IMR-90 (cell line): Measurements from ENCODE around the gene DMRTC2. TPM values are rescaled to one million over a fixed set of nuclear protein-coding genes. Genes with fewer than 3 reads are reported as not detected.

Experiments used
- ATAC-seq: fragments of 200-7000 bp; cut with Tn5 transposase; 2 replicates; pipeline ENCODE4 v1.9.1; 2020; ENCODE audit warnings: low read depth, mild to moderate bottlenecking, moderate library complexity
- BruUV-seq: library from RNA; stranded (reverse); fragments of 400-500 nt; replicated peaks from 2 replicates; lab custom pipeline; 2021; lab: Mats Ljungman, UMichigan
- CTCF ChIA-PET: fragments of 300-600 bp; formaldehyde crosslinking; extraction: SDS; loops from one replicate; lab custom pipeline; 2021; ENCODE audit warnings: antibody characterized with exemption; lab: Yijun Ruan, JAX
- POLR2A ChIA-PET: fragments of 300-600 bp; sonication (Branson Sonifier 250); formaldehyde crosslinking; loops from one replicate; lab custom pipeline; 2022; ENCODE audit warnings: antibody characterized with exemption; ENCODE audit not compliant: unreplicated experiment; lab: Charles Lee
- DNase-seq: peaks from one replicate; pipeline ENCODE4 v3.0.0; 2013
- H2AFZ ChIP-seq: replicated peaks from 2 replicates; pipeline ENCODE3; 2013; ENCODE audit warnings: low read length, mild to moderate bottlenecking; ENCODE audit not compliant: poor library complexity
- H2AK5ac ChIP-seq: 2 replicates; pipeline ENCODE4 v1.6.1; 2013; ENCODE audit warnings: low read depth, low read length, inconsistent platforms
- H2AK9ac ChIP-seq: replicated peaks from 2 replicates; pipeline ENCODE3; 2013; ENCODE audit warnings: mild to moderate bottlenecking, low read depth, low read length, moderate library complexity; ENCODE audit not compliant: poor library complexity
- H2BK120ac ChIP-seq: 2 replicates; pipeline ENCODE4 v1.6.1; 2013; ENCODE audit warnings: low read depth, low read length, inconsistent platforms
- H2BK15ac ChIP-seq: 3 replicates; pipeline ENCODE4 v1.6.1; 2013; ENCODE audit warnings: low read depth, low read length, inconsistent platforms
- H2BK20ac ChIP-seq: 2 replicates; pipeline ENCODE4 v1.6.1; 2013; ENCODE audit warnings: low read depth, mild to moderate bottlenecking, inconsistent platforms, low read length, moderate library complexity
- H2BK5ac ChIP-seq: 2 replicates; pipeline ENCODE4 v1.6.1; 2013; ENCODE audit warnings: mild to moderate bottlenecking, low read depth, low read length, inconsistent platforms; ENCODE audit not compliant: poor library complexity, severe bottlenecking
- H3K14ac ChIP-seq: replicated peaks from 2 replicates; pipeline ENCODE4 v1.6.1; 2013; ENCODE audit warnings: low read depth, low read length, inconsistent platforms
- H3K18ac ChIP-seq: 2 replicates; pipeline ENCODE4 v1.6.1; 2013; ENCODE audit warnings: low read depth, low read length, control low read depth
- H3K23ac ChIP-seq: 2 replicates; pipeline ENCODE4 v1.6.1; 2013; ENCODE audit warnings: low read depth, low read length, inconsistent platforms
- H3K27ac ChIP-seq: 2 replicates; pipeline ENCODE4 v1.5.1; 2013; ENCODE audit warnings: mild to moderate bottlenecking, control low read depth, low read length; ENCODE audit not compliant: insufficient read depth
- H3K27me3 ChIP-seq: 2 replicates; pipeline ENCODE4 v1.6.1; 2013; ENCODE audit warnings: low read length; ENCODE audit not compliant: control insufficient read depth, insufficient read depth
- H3K36me3 ChIP-seq: 2 replicates; pipeline ENCODE4 v1.6.1; 2013; ENCODE audit warnings: low read length, mixed read lengths; ENCODE audit not compliant: control insufficient read depth, insufficient read depth
- H3K4ac ChIP-seq: 2 replicates; pipeline ENCODE4 v1.6.1; 2013; ENCODE audit warnings: low read depth, low read length, inconsistent platforms
- H3K4me1 ChIP-seq: 2 replicates; pipeline ENCODE4 v1.6.1; 2013; ENCODE audit warnings: low read length, mixed read lengths; ENCODE audit not compliant: control insufficient read depth, insufficient read depth
- H3K4me2 ChIP-seq: 2 replicates; pipeline ENCODE4 v1.6.1; 2013; ENCODE audit warnings: low read depth, mild to moderate bottlenecking, control low read depth, low read length, moderate library complexity
- H3K4me3 ChIP-seq: 2 replicates; pipeline ENCODE4 v1.5.1; 2013; ENCODE audit warnings: low read depth, mild to moderate bottlenecking, control low read depth, low read length, moderate library complexity; ENCODE audit not compliant: insufficient read depth
- H3K56ac ChIP-seq: 2 replicates; pipeline ENCODE4 v1.6.1; 2013; ENCODE audit warnings: low read length, inconsistent platforms; ENCODE audit not compliant: insufficient read depth; ENCODE audit errors: extremely low read depth
- H3K79me1 ChIP-seq, 2 experiments: 2 replicates each; pipeline ENCODE4 v1.6.1; 2013; ENCODE audit warnings: low read length in 2 of 2, inconsistent platforms in 1 of 2, low read depth in 1 of 2
- H3K9ac ChIP-seq: 2 replicates; pipeline ENCODE4 v1.6.1; 2013; ENCODE audit warnings: low read depth, low read length, control low read depth
- H3K9me1 ChIP-seq: 2 replicates; pipeline ENCODE4 v1.6.1; 2013; ENCODE audit warnings: low read length, inconsistent platforms; ENCODE audit not compliant: insufficient read depth
- H3K9me3 ChIP-seq: 2 replicates; pipeline ENCODE4 v1.6.1; 2013; ENCODE audit warnings: low read length; ENCODE audit not compliant: control insufficient read depth, insufficient read depth
- H4K20me1 ChIP-seq: 2 replicates; pipeline ENCODE4 v1.6.1; 2013; ENCODE audit warnings: low read length, inconsistent platforms; ENCODE audit not compliant: insufficient read depth
- H4K5ac ChIP-seq: 2 replicates; pipeline ENCODE4 v1.6.1; 2013; ENCODE audit warnings: mild to moderate bottlenecking, low read depth, low read length, control low read depth
- H4K8ac ChIP-seq, 2 experiments: 2 replicates each; pipeline ENCODE4 v1.6.1; 2013; ENCODE audit warnings: low read depth in 2 of 2, low read length in 2 of 2, control low read depth in 1 of 2, inconsistent platforms in 1 of 2
- H4K91ac ChIP-seq: 2 replicates; pipeline ENCODE4 v1.6.1; 2013; ENCODE audit warnings: low read depth, low read length, inconsistent platforms; ENCODE audit not compliant: insufficient read depth
- BHLHE40 ChIP-seq: fragments of 150-350 bp; IDR thresholded peaks from 2 replicates; pipeline ENCODE4 v1.6.1; 2016; ENCODE audit warnings: mild to moderate bottlenecking, low read depth, low read length
- CEBPB ChIP-seq: IDR thresholded peaks from 2 replicates; pipeline ENCODE4 v1.6.1; 2012; ENCODE audit warnings: low read depth, low read length, improper control_type of control experiment
- CHD1 ChIP-seq: IDR thresholded peaks from 2 replicates; pipeline ENCODE4 v1.6.1; 2012; ENCODE audit warnings: low read depth, low read length, improper control_type of control experiment
- FOS ChIP-seq: fragments of 150-350 bp; IDR thresholded peaks from 2 replicates; pipeline ENCODE4 v1.6.1; 2016; ENCODE audit warnings: low read depth, low read length
- MAFK ChIP-seq: IDR thresholded peaks from 2 replicates; pipeline ENCODE4 v1.6.1; 2012; ENCODE audit warnings: low read depth, low read length, improper control_type of control experiment
- MAZ ChIP-seq: IDR thresholded peaks from 2 replicates; pipeline ENCODE4 v1.6.1; 2012; ENCODE audit warnings: low read depth, mild to moderate bottlenecking, low read length, improper control_type of control experiment, moderate library complexity, borderline replicate concordance
- MXI1 ChIP-seq: IDR thresholded peaks from 2 replicates; pipeline ENCODE4 v1.6.1; 2012; ENCODE audit warnings: low read depth, mild to moderate bottlenecking, low read length, moderate library complexity, borderline replicate concordance
- NFE2L2 ChIP-seq: fragments of 150-350 bp; IDR thresholded peaks from 2 replicates; pipeline ENCODE4 v1.6.1; 2016; ENCODE audit warnings: low read depth, mild to moderate bottlenecking, low read length
- POLR2A ChIP-seq: IDR thresholded peaks from 2 replicates; pipeline ENCODE4 v1.6.1; 2012; ENCODE audit warnings: mild to moderate bottlenecking, low read depth, low read length
- RAD21 ChIP-seq: IDR thresholded peaks from 2 replicates; pipeline ENCODE4 v1.6.1; 2012; ENCODE audit warnings: low read length, improper control_type of control experiment
- RFX5 ChIP-seq: IDR thresholded peaks from 2 replicates; pipeline ENCODE4 v1.8.0; 2012; ENCODE audit warnings: low read depth, mild to moderate bottlenecking, low read length, moderate library complexity
- SMC3 ChIP-seq: fragments of 150-350 bp; IDR thresholded peaks from 2 replicates; pipeline ENCODE4 v1.6.1; 2016; ENCODE audit warnings: low read depth, mild to moderate bottlenecking, antibody characterized with exemption, low read length, moderate library complexity
- WGBS, 2 experiments: methylation state at CpG; one replicate each; pipeline versions ENCODE4 v1.1.5 to v1.1.7; 2013; ENCODE audit warnings: missing lambda C conversion rate in 2 of 2; ENCODE audit not compliant: insufficient read length in 1 of 2; ENCODE audit errors: extremely low coverage in 2 of 2; 5-methylcytosine and 5-hydroxymethylcytosine counted together
- dilution Hi-C: fragments of 300-500 bp; cut with HindIII; formaldehyde crosslinking; loops from one replicate; pipeline ENCODE4 v1.14.3; 2018; ENCODE audit warnings: low sequenced_read_pairs; ENCODE audit not compliant: unreplicated experiment
- in situ Hi-C: fragments of 300-500 bp; cut with MboI; formaldehyde crosslinking; loops from 3 replicates; pipeline ENCODE4 v1.14.3; 2019; ENCODE audit warnings: low sequenced_read_pairs, inconsistent platforms, mixed read lengths
- intact Hi-C: fragments of 100-400 bp; cut with micrococcal nuclease; formaldehyde crosslinking; loops from 2 replicates; pipeline ENCODE4 v1.10.0; 2022
- polyA plus RNA-seq, 3 experiments: library from polyadenylated mRNA; depleted of rRNA; stranded (reverse); fragments of >200 nt; gene quantifications; 2 replicates each; pipeline ENCODE4 v1.2.3, GENCODE V29; 2012; ENCODE audit warnings: low replicate concordance in 1 of 3
- total RNA-seq: library from RNA; depleted of rRNA; stranded (reverse); fragments of >200 nt; gene quantifications from 2 replicates; pipeline ENCODE4 v1.2.3, GENCODE V29; 2012
- TF ChIP-seq, protein P1 (sequence below): fragments of 150-350 bp; IDR thresholded peaks from 2 replicates; pipeline ENCODE4 v1.6.1; 2016; ENCODE audit warnings: low read depth, mild to moderate bottlenecking, low read length, moderate library complexity, borderline replicate concordance
- TF ChIP-seq, protein P2 (sequence below): fragments of 150-350 bp; IDR thresholded peaks from 2 replicates; pipeline ENCODE4 v1.6.1; 2017; ENCODE audit warnings: mild to moderate bottlenecking, antibody characterized with exemption, low read length, low read depth
- TF ChIP-seq, protein P3 (sequence below): conservative IDR thresholded peaks from 2 replicates; pipeline ENCODE4 v1.5.1; 2012; ENCODE audit warnings: mild to moderate bottlenecking, low read depth, low read length, improper control_type of control experiment

The DMRTC2 gene
- total and polyA plus RNA-seq, 2 of the 4 experiments (the other 2 are of a cell fraction): not detected

DNA sequence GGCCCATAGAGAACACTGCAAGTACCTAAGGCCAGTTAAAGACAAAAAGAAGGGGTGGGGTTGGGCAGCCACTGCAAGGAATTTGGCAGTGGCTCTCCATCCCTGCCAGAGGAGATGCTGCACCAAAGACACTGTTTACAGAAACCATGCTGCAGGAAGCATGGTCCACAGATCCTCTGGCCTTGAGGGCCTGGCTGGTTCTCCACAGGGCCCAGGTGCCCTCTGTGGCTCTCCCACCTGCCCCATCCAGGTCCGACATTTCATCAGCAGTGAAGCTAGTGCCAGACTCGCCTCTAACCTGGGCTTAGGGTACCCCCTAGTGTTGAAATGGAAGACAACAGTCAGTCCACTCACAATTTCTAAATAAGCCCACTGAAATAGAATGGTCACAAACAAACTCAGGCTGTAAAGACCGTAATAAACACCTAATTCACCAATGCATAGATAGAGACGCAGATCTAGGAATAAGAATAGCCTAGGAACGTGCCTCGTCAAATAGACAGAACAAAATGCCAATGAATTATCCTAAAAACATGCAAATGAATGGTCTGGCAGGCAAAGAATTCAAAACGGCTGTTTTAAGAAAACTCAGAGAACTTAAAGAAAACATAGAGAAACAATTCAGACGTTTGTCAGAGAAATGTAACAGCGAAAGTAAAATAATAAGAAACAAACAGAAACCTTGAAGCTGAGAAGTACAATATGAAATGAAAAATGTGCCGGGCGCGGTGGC, 23.7 kb upstream of the DMRTC2 start:
- no peak overlapping the region for H2BK15ac ChIP-seq
- H3K4me3 ChIP-seq: no peak overlapping the region
- dilution Hi-C loops (no loop called here), in situ Hi-C loops (no loop called here), intact Hi-C loops (loop anchor here (2.0 kb wide), 1 partner anchor 178 kb away; no protein-coding TSS in a partner anchor)
- no peaks in the 10 kb centered on the region for H3K36me3 ChIP-seq
- CTCF ChIA-PET: interaction anchor here (0.7 to 1.0 kb wide), 4 partner anchors 10 to 1851 kb away, joined by 3 to 4 read pairs (median 3); no protein-coding TSS in a partner anchor
- ATAC-seq (peak; percentile 51; the same call in 1 of the 2 replicates), DNase-seq (peak; percentile 15)
- H3K27me3 ChIP-seq: no peaks in the 10 kb centered on the region; the same call in 1 of the 2 replicates
- H3K9me1 ChIP-seq: no peaks in the 10 kb centered on the region
- no peak overlapping the region for H3K4ac ChIP-seq
- 0% methylated on average over 1 of the region's 12 CpGs; no CpG with 5 or more reads in 1 of the 2 experiments for WGBS, 2 experiments
- H2AK5ac ChIP-seq: no peak overlapping the region
- H2AFZ ChIP-seq: no peak overlapping the region
- no peak overlapping the region for H3K27ac ChIP-seq
- H4K5ac ChIP-seq: no peak overlapping the region
- H2AK9ac ChIP-seq: peak overlapping the region; percentile 66
- H3K14ac ChIP-seq: no peak overlapping the region
- POLR2A ChIA-PET: no interaction called here
- H4K91ac ChIP-seq: no peak overlapping the region
- H3K79me1 ChIP-seq: no peaks in the 10 kb centered on the region
- no TSS peak for BruUV-seq
- no peak overlapping the region for H3K18ac ChIP-seq
- H4K8ac ChIP-seq: no peak overlapping the region
- no peak overlapping the region for H3K4me2 ChIP-seq
- no peak overlapping the region for H3K23ac ChIP-seq
- no peak overlapping the region for H3K9ac ChIP-seq
- no peaks in the 10 kb centered on the region for H4K20me1 ChIP-seq
- no peak overlapping the region for H2BK5ac ChIP-seq
- no peaks in the 10 kb centered on the region for H3K9me3 ChIP-seq
- H2BK20ac ChIP-seq: no peak overlapping the region
- no peak overlapping the region for H2BK120ac ChIP-seq
- no peaks in the 10 kb centered on the region for H3K4me1 ChIP-seq
- H3K56ac ChIP-seq: no peak overlapping the region
- TF ChIP-seq POLR2A (no peak), MAZ (no peak), BHLHE40 (no peak), CEBPB (no peak), FOS (no peak), SMC3 (peak; percentile 26; the same call in 1 of the 2 replicates), CHD1 (no peak), RAD21 (peak; percentile 48), NFE2L2 (no peak), RFX5 (no peak), MAFK (no peak), MXI1 (no peak)
- TF ChIP-seq, protein P1, sequence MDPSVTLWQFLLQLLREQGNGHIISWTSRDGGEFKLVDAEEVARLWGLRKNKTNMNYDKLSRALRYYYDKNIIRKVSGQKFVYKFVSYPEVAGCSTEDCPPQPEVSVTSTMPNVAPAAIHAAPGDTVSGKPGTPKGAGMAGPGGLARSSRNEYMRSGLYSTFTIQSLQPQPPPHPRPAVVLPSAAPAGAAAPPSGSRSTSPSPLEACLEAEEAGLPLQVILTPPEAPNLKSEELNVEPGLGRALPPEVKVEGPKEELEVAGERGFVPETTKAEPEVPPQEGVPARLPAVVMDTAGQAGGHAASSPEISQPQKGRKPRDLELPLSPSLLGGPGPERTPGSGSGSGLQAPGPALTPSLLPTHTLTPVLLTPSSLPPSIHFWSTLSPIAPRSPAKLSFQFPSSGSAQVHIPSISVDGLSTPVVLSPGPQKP: no peak
- TF ChIP-seq, protein P2, sequence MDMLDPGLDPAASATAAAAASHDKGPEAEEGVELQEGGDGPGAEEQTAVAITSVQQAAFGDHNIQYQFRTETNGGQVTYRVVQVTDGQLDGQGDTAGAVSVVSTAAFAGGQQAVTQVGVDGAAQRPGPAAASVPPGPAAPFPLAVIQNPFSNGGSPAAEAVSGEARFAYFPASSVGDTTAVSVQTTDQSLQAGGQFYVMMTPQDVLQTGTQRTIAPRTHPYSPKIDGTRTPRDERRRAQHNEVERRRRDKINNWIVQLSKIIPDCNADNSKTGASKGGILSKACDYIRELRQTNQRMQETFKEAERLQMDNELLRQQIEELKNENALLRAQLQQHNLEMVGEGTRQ: no peak
- TF ChIP-seq, protein P3, sequence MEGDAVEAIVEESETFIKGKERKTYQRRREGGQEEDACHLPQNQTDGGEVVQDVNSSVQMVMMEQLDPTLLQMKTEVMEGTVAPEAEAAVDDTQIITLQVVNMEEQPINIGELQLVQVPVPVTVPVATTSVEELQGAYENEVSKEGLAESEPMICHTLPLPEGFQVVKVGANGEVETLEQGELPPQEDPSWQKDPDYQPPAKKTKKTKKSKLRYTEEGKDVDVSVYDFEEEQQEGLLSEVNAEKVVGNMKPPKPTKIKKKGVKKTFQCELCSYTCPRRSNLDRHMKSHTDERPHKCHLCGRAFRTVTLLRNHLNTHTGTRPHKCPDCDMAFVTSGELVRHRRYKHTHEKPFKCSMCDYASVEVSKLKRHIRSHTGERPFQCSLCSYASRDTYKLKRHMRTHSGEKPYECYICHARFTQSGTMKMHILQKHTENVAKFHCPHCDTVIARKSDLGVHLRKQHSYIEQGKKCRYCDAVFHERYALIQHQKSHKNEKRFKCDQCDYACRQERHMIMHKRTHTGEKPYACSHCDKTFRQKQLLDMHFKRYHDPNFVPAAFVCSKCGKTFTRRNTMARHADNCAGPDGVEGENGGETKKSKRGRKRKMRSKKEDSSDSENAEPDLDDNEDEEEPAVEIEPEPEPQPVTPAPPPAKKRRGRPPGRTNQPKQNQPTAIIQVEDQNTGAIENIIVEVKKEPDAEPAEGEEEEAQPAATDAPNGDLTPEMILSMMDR: peak; percentile 48
